GM19240 (cell line): ENCODE measurements around the gene AHCTF1.
A peak's percentile ranks its signal among the peaks of the same experiment; 100 is the strongest.
"Not testable (repeated sequence)": the region's sequence is repeated elsewhere in the genome, so short reads cannot be mapped to it uniquely, and the experiment has no call there.

Source experiments
- DNase-seq: peaks from one replicate; pipeline ENCODE4 v3.0.0; 2011; ENCODE audit warnings: low spot score; ENCODE audit not compliant: insufficient read length

AHCTF1 gene

DNA sequence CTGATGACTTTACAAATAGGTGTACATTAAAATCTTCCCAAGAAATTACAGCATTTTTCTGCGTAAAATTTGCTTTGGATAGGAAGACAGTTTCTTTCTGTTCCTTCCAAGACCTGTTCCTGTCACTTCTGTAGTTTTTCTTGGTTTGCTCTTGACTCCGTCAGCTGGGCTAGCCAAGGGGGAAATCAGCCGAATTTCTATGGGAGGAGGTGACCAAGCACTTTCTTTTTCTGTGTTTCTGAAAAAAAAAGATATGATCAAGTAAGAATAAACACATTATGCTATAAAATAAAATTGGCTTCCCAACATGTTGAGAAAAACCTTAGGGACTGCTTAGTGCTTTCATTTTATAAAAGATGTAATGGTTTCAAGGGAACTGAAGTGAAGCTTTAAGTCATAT lies 91.0 kb downstream of the AHCTF1 start:
- DNase-seq: not testable (repeated sequence)

DNA sequence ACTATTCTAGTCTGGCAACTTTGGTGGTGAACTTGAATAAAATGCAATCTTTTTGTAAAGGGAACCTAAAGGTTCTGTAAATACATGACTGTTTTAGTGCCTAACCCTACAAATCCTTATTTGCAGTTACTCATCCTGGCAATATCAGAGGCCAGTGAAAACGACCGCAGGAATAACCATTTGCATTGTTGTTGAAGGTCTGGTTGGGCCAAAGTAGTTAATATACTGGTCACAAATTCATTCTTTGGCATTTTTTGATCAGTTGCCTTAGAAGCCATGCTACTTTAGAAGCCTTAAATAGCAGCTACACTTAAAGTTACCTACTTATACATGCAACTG lies 93.7 kb downstream of the AHCTF1 start:
- no peak for DNase-seq

DNA sequence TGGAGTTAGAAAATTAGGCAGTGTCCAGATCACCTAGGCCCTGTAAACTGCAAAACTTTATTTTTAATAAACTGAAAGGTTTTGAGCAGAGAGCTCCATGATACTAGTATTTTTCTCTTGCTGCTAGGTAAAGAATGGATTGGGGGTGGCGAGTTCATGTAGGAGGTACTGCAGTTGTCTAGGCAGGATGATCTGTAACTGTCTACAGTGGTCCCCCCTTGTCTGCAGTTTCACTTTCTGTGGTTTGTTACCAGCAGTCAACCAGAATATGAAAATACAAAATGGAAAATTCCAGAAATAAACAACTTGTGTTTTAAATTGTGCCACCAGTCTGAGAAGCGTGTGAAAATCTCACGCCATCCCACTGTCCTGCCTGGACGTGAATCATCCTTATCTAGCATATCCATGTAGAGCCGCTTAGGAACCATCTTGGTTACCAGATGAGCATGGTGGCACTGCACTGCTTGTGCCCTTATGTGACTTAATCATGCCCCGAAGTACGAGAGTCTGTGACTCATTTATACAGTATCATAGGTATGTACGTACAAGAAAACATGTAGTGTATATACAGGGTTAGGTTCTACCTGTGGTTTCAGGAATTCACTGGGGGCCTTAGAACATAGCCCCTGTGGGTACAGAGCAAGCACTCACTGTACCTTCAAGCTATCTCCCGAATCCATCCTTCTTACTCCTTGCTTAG lies 94.2 kb downstream of the AHCTF1 start:
- DNase-seq: no peak

DNA sequence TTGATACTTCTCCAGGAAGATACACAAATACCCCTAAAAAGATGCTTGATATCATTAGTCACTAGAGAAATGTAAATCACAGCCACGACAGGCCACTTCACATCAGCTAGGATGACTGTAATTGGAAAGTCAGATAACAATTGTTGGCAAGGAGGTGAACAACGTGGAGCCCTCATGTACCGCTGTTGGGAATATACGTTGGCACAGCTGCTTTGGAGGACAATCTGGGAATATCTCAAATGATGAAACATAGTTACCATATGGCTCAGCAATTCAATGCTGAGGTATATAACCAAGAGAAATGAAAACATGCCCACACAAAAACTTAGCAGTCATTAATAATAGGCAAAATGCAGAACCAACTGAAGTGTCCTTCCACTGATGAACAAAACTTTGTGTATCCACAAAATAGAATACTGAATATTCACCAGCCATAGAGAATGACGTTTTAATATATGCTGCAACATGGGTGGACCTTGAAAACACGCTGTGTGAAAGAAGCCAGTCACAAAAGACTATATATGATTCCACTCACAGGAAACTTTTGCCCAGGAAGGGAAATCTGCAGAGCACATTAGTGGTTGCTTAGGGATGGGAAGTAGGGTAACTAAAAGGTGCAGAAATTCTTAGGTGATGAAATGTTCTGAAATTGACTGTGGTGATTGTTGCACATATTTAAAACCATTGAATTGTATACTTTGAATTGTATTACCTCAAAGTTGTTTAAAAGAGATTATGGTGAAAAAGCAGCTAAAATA lies 95.4 kb downstream of the AHCTF1 start:
- DNase-seq: no peak

DNA sequence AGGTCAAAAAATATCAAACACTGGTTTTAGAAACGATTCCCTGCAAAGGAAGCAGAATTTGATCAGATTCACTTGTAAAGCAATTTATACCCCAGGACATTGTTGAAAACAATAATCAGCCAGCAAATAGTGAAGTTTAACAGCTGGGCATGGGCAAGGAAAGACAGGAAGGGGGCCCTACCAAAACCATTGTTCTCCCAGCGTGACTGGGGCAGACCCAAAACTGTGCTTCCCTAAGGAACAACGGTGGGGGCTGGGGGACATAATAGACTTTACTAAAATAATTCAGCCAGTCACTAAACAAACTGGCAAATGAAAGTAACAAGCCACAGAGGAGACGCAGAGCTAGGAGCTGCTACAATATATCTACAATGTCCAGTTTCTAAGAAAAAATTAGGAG lies 100.2 kb downstream of the AHCTF1 start:
- no peak for DNase-seq

DNA sequence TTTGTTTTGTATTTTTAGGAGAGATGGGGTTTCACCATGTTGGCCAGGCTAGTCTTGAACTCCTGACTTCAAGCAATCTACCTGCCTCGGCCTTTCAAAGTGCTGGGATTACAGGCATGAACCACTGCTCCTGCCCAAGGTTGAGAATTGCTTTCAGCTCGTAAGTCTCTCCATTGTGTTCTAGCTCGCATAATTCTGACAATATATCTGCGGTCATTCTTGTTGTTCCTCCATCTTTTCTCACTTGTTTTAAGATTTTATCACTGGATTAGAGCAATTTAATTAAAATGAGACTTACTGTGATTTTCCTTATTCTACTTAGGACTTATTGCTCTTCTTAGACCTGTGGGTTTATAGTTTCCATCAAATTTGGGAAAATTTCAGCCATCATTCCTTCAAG lies 102.9 kb downstream of the AHCTF1 start:
- DNase-seq: no peak

DNA sequence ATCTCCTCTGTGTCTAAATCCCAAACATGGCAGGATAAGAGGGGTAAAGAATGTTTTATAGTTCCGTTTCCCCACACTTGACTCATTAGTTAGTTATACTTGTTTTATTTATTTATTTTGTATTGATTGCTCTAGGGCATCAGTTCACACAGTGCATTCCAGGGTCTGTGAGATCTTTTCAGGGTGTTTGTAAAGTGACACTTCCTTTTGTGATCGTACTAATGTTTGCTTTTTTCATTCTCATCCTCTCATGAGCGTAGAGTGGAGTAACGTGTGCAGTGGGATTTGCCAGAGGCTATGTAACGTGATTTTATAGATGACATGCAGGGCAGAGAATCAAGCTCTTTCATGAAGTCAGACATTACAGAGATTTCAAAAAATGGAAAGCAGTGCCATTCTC lies 104.4 kb downstream of the AHCTF1 start:
- no peak for DNase-seq

DNA sequence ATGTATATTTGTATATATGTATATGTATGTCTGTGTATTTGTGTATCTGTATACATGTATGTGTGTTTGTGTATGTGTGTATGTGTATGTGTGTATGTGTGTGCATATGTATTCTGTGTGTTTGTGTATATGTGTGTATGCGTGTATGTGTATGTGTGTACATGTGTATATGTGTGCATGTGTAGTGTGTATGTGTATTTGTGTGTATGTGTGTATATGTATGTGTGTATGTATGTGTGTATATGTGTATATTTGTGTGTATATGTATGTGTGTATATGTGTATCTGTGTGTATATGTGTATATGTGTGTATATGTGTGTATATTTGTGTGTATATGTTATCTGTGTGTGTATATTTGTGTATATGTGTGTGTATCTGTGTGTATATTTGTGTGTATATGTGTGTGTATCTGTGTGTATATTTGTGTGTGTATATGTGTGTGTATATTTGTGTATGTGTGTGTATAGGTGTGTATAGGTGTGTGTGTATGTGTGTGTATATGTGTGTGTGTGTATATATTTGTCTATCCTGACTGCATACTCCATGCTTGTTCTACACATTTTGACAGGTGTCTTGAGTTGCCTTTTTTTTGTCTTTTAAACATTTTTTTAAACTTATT lies 106.1 kb downstream of the AHCTF1 start:
- DNase-seq: no peak

DNA sequence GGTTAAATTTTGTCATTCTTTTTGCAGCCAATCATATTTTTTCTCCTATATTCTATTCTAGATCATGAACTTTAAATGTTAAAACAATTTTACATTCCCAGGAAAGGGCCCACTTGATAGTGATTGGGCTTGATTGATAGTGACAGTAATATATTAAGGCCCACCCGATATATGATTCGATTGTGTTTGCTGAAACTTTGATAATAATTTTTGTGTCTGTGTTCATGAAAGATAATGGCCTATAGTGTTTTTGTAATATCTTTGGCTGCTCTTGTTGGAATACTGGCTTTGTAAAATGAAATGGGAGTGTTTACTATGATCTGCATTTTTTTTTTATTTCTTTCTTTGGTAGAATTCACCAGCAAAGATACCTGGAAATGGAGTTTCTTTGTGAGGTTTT lies 107.2 kb downstream of the AHCTF1 start:
- DNase-seq: no peak

DNA sequence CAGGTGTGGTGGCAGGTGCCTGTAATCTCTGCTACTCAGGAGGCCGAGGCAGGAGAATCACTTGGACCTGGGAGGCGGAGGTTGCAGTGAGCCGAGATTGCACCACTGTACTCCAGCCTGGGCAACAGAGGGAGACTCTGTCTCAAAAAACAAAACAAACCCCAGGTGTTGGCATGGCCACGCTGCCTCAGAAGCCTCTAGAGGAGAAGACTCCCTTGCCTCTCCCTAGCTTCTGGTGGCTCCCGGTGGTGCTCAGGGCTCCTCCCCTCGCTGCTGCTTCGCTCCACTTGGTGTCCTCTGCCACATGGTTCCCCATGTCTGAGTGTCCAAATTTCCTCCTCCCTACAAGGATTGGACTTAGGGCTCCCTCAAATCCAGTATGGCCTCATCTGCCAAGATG lies 109.6 kb downstream of the AHCTF1 start:
- DNase-seq: not testable (repeated sequence)

DNA sequence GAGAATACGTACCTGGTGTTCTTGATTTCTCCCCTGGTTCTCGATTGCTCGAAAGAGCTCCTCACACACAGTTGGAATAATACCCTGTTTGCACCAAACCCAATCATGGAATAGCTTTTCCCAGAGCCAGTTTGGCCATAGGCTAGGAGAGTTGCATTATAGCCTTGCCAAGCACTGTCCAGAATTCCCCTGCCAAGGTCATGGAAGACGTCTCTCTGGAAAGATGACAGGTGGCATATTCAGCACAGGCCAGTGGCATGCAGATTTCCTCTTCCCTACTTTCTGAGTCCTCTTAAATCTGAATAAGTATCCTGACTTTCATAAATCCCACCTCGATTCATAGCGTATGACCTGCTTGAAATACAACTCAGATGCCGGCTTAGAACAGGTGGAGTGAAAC lies 111.1 kb downstream of the AHCTF1 start:
- no peak for DNase-seq

DNA sequence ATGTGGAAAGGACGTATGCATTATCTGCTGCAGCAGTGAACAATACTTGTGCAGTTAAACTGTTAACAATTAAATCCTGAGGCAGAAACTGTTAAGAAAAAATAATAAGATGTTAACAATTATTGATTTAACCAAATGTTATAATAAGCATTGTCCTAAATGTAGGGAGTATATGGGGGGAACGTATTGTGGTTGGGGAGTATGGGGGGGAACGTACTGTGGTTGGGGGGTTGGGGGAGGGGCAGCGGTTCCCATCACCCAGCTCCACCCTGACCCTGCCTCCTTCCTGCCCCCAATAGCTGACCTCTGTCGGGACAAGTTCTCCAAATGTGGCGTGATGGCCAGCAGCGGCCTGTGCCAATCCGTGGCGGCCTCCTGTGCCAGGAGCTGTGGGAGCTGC lies 114.0 kb downstream of the AHCTF1 start:
- peak; percentile 17 for DNase-seq

DNA sequence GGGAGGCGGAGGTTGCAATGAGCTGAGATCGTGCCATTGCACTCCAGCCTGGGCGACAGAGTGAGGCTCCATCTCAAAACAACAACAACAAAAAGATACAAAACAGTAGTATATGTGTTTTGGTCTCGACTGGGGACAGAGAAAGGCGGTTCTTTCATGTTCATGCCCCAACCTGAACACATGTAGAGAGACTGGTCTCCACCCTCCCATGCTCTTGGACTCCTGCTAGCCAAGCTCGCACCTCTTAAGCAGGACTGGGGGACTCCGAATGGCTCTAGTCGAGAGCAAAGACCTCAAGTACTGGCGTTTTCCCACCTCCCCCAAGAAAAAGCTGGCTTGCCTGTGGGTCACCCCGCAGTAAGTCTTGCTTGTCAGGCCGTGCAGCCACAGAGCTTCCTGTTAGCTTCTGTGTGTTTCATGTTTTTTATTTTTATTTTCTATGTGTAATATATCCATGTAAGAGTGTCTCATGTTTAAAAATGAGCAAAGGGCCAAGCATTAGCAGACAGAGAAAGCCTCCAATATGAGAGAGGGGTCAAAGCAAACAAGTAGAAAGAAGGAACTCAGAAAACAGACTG lies 116.0 kb downstream of the AHCTF1 start:
- DNase-seq: no peak

DNA sequence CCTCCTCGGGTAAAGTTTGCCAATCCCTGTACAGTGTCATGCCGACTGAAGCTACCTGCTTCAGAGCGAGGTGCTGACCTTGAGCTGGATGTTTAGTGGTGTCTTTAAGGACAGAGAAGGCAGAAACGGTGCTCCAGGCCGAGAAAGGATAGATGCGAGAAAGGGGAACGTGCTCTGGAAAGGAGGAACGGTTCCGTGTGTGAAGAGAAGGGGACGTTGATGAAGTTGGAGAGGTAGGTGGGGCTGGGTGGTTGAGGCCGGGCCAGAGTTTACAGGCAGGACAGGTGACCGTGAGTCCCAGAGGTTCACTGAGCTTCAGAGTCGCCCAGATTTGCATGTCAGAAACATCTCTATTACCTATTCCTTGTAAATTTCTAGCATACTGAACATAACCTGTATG lies 116.9 kb downstream of the AHCTF1 start:
- DNase-seq: no peak

DNA sequence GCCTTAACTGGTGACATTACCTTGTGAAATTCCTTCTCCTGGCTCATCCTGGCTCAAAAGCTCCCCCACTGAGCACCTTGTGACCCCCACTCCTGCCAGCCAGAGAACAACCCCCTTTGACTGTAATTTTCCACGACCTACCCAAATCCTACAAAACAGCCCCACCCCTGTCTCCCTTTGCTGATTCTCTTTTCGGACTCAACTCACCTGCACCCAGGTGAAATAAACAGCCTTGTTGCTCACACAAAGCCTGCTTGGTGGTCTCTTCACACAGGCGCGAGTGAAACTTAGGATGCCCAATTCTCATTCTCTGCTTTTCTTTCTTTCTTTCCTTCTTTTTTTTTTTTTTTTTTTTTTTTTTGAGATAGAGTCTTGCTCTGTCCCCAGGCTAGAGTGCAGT lies 118.4 kb downstream of the AHCTF1 start:
- not testable (repeated sequence) for DNase-seq

DNA sequence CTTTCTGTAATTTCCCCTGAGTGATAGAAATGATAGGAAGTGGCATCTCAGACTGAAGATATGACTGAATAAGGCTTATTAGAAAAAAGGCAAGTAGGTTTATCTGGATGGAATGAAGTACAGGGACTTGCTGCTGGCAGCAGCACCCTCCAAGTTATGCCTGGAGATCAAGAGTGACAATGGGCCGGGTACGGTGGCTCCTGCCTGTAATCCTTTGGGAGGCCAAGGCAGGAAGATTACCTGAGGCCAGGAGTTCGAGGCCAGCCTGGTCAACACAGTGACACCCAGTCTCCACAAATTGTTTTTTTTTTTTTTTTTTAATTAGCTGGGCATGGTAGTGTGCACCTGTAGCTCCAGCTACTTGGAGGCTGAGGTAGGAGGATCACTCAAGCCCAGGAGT lies 119.8 kb downstream of the AHCTF1 start:
- no peak for DNase-seq

DNA sequence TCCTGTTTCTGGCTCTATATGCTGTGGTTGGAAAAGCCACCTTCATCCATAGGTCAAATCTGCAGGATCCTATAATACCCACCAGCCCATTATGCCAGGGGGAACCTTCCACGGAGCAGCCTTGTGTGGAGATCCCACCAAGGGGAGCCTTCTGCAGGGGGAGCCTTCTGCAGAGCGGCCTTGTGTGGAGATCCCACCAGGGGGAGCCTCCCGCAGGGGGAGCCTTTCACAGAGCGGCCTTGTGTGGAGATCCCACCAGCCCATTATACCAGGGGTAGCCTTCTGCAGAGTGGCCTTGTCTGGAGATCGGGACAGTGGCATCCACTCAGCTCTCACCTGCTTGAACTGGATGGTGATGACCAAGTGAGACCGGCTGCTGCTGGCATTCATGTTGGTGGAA lies 122.3 kb downstream of the AHCTF1 start:
- DNase-seq: no peak

DNA sequence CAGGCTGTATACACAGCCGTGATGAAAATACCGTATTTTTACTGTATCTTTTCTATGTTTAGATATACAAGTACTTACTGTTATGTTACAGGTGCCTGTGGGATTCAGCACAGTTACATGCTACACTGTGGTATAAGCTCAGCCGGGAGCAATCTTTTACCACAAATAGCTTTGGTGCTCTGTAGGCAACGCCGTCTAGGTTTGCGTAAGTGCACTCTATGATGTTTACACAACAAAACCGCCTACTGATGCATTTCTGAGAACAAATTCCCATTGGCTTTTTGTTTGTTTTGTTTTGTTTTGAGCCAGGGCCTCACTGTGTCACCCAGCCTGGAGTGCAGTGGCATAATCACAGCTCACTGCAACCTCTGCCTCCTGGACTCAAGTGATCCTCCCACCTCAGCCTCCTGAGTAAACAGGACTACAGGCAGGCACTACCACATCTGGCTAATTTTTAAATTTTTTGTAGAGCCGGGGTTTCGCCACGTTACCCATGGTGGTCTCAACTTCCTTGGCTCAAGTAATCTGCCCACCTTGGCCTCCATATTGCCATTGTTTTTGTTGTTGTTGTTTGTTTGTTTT lies 126.5 kb downstream of the AHCTF1 start:
- no peak for DNase-seq

DNA sequence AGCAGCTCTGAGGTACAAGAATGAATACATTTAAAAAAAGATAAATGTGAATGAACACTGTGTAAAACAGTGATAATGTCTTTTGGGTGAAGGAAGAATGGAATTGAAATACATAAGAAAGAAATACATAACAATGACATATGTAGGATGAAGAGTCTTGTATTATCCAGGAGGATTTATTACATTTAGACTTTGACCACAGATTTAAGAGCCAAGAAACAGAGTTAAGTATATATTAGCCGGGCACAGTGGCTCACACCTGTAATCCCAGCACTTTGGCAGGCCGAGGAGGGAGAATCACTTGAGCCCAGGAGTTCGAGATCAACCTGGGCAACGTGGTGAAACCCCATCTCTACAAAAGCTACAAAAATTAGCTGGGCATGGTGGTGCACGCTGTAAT lies 127.9 kb downstream of the AHCTF1 start:
- DNase-seq: no peak

DNA sequence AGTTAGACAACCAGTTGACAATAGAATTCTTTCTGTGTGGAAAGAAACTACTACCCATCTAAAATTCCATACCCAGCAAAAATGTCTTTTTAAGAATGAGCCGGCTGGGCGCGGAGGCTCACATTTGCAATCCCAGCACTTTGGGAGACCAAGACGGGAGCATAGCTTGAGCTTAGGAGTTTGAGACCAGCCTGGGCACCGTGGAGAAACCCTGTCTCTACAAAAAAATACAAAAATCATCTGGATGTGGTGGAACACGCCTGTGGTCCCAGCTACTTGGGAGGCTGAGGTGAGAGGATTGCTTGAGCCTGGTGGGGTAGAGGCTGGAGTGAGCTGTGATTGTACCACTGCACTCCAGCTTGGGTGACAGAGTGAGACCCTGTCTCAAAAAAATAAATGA lies 128.4 kb downstream of the AHCTF1 start:
- no peak for DNase-seq

DNA sequence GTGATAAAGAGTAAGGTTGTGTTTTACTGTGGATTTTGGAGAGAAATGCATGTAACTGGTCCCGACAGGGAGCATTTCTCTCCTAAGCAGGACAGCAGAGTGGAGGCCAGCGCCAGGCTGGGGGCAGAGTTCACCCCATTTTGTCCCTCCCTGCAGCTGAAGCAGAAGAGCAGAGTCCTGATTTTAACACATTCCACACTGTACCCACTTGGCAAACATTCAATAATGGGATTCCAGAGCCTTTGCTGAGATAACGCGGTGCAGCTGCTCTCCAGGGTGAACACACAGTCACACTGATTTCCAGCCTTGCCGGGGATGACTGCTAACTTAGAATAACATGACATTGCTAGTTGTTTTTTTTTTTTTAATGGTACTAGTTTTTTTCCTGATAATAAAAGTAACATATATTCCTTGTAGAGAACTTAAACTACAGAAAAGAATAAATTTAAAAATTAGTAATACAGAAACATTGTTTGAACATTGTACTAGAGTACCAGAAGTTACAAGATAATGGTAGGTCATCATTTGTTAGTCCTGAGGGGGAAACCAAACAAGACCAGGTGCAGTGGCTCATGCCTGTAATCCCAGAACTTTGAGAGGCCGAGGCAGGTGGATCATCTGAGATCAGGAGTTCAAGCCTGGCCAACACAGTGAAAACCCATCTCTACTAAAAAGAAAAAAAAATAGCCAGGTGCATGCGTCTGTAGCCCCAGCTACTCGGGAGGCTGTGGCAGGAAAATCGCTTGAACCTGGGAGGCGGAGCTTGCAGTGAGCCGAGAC lies 130.3 kb downstream of the AHCTF1 start:
- no peak for DNase-seq
